BLaER1 (cell line): ENCODE results near the gene KREMEN1.

ENCODE experiments used
- H3K27ac ChIP-seq: shearing (Covaris generic); formaldehyde crosslinking; 2 replicates; pipeline ENCODE4 v1.8.1; 2022
- H3K27me3 ChIP-seq: shearing (Covaris generic); formaldehyde crosslinking; 2 replicates; pipeline ENCODE4 v1.8.1; 2022
- H3K36me3 ChIP-seq: shearing (Covaris generic); formaldehyde crosslinking; 2 replicates; pipeline ENCODE4 v1.8.1; 2022
- H3K4me1 ChIP-seq: shearing (Covaris generic); formaldehyde crosslinking; 2 replicates; pipeline ENCODE4 v1.8.1; 2022
- H3K4me2 ChIP-seq: shearing (Covaris generic); formaldehyde crosslinking; 2 replicates; pipeline ENCODE4 v1.8.1; 2022
- H3K4me3 ChIP-seq: shearing (Covaris generic); formaldehyde crosslinking; 2 replicates; pipeline ENCODE4 v1.8.1; 2022
- H3K9ac ChIP-seq: shearing (Covaris generic); formaldehyde crosslinking; 2 replicates; pipeline ENCODE4 v1.8.1; 2022
- H3K9me3 ChIP-seq: shearing (Covaris generic); formaldehyde crosslinking; 2 replicates; pipeline ENCODE4 v1.8.1; 2022
- H4K20me1 ChIP-seq: shearing (Covaris generic); formaldehyde crosslinking; 2 replicates; pipeline ENCODE4 v1.8.1; 2022
- Cebpa-rat ChIP-seq: shearing (Covaris generic); IDR thresholded peaks from 2 replicates; pipeline ENCODE4 v1.8.1; 2022

Gene KREMEN1

GRCh38 chr22:29087012-29087411 lies 14.2 kb downstream of the KREMEN1 start:
- H3K27me3 ChIP-seq: no peaks in the 10 kb centered on the region
- no peak overlapping the region for H3K27ac ChIP-seq
- H3K9me3 ChIP-seq: no peaks in the 10 kb centered on the region
- no peak overlapping the region for H3K9ac ChIP-seq
- no peak overlapping the region for H3K4me2 ChIP-seq
- H3K36me3 ChIP-seq: no peaks in the 10 kb centered on the region
- H4K20me1 ChIP-seq: no peaks in the 10 kb centered on the region
- no peak for TF ChIP-seq Cebpa-rat
- no peak overlapping the region for H3K4me3 ChIP-seq
- no peaks in the 10 kb centered on the region for H3K4me1 ChIP-seq

GRCh38 chr22:29088809-29089208 lies 16.0 kb downstream of the KREMEN1 start:
- H3K36me3 ChIP-seq: no peaks in the 10 kb centered on the region
- no peak overlapping the region for H3K27ac ChIP-seq
- H3K4me3 ChIP-seq: no peak overlapping the region
- H3K9ac ChIP-seq: no peak overlapping the region
- no peak overlapping the region for H3K4me2 ChIP-seq
- no peaks in the 10 kb centered on the region for H3K4me1 ChIP-seq
- H3K27me3 ChIP-seq: no peaks in the 10 kb centered on the region
- no peaks in the 10 kb centered on the region for H4K20me1 ChIP-seq
- no peak for TF ChIP-seq Cebpa-rat
- no peaks in the 10 kb centered on the region for H3K9me3 ChIP-seq

DNA sequence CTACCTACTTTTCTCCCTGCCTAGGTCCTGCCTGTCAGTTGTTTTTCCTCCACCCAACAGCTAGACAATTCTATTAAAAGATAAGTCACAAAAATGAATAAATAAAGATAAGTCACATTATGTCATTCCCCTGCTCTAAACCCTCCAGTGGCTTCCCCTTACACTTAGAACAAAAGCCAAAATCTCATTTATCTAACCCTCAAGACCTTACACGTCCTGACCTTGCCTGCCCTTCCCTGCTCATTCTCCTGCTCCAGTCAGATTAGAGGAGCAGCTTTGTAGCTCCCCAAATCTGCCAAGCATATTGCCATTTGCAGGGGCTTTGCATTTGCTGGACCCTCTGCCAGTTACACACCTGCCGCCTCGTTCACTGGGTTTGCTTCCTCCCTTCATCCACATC lies 16.7 kb downstream of the KREMEN1 start:
- H3K4me1 ChIP-seq: no peaks in the 10 kb centered on the region
- no peaks in the 10 kb centered on the region for H3K9me3 ChIP-seq
- no peak for TF ChIP-seq Cebpa-rat
- no peaks in the 10 kb centered on the region for H4K20me1 ChIP-seq
- H3K27ac ChIP-seq: no peak overlapping the region
- no peak overlapping the region for H3K4me3 ChIP-seq
- no peaks in the 10 kb centered on the region for H3K27me3 ChIP-seq
- H3K36me3 ChIP-seq: no peaks in the 10 kb centered on the region
- H3K9ac ChIP-seq: no peak overlapping the region
- no peak overlapping the region for H3K4me2 ChIP-seq

DNA sequence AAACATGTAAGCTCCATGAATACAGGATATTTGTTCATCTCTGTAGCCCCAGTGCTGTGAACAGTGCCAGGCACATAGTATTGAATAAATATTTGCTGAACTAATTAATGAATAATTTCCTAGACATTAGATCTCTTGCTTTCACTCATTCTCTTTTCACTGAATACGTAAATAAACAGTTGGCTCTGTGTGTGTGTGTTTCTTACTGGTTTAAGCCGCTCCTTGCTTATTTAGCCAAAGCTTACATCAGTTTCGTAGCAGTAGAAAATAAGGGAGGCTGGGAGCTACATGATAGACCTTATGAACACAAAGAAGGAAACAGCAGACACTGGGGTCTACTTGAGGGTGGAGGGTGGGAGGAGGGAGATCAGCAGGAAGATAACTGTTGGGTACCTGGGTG lies 17.2 kb downstream of the KREMEN1 start:
- Histone ChIP-seq H3K27me3 (no peaks in the 10 kb centered on the region), H3K9ac (no peak overlapping the region), H3K4me3 (no peak overlapping the region), H3K9me3 (no peaks in the 10 kb centered on the region), H3K36me3 (no peaks in the 10 kb centered on the region), H3K4me2 (no peak overlapping the region), H3K4me1 (no peaks in the 10 kb centered on the region), H4K20me1 (no peaks in the 10 kb centered on the region), H3K27ac (no peak overlapping the region)
- no peak for TF ChIP-seq Cebpa-rat

DNA sequence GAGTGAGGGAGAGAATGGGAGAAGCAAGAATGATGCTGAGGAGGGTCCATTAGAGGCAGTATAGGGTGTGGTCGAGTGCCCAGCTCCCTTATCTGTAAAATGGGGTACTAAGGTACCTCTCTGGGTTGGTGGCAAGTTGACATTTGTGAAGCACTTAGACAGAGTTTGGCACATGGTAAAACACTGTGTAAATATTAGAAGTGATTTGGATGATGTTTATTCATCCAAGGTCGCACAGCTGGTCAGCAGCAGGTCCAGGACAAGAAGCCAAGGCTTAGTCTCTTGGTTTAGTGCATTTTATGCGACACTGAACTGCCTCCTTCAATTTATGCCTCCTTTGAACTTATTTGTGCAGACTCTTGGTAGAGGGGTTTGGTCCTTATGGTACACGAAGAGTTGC lies 19.4 kb downstream of the KREMEN1 start:
- TF ChIP-seq Cebpa-rat: no peak
- Histone ChIP-seq H3K27me3 (no peaks in the 10 kb centered on the region), H3K9me3 (no peaks in the 10 kb centered on the region), H3K27ac (no peak overlapping the region), H3K4me1 (no peaks in the 10 kb centered on the region), H4K20me1 (no peaks in the 10 kb centered on the region), H3K4me2 (no peak overlapping the region), H3K36me3 (no peaks in the 10 kb centered on the region), H3K4me3 (no peak overlapping the region), H3K9ac (no peak overlapping the region)

DNA sequence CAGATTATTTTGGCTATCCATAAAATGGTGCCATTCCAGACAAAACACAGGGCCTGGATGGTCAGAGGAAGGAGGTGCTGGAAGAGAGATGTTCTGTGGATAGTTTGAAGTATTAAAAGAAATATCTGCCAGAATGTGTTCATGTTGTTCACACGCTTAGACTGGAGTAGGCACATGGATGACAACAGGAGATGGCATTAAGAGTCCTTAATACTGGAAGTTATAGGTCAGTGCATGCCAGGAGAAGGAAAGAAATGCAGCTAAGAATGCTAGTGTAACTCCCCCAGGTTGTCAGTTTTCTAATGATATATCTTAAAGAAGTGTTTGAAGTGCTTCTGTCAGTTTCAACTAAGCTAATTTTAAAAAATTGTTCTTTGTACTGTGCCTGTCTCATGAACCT lies 20.2 kb downstream of the KREMEN1 start:
- Histone ChIP-seq H3K36me3 (no peaks in the 10 kb centered on the region), H3K4me2 (no peak overlapping the region), H3K27ac (no peak overlapping the region), H3K9ac (no peak overlapping the region), H3K4me3 (no peak overlapping the region), H3K27me3 (no peaks in the 10 kb centered on the region), H3K9me3 (no peaks in the 10 kb centered on the region), H4K20me1 (no peaks in the 10 kb centered on the region), H3K4me1 (no peaks in the 10 kb centered on the region)
- no peak for TF ChIP-seq Cebpa-rat

GRCh38 chr22:29093501-29094300 lies 20.9 kb downstream of the KREMEN1 start:
- Histone ChIP-seq H3K4me3 (no peak overlapping the region), H3K4me1 (no peaks in the 10 kb centered on the region), H3K27me3 (no peaks in the 10 kb centered on the region), H3K4me2 (no peak overlapping the region), H3K9ac (no peak overlapping the region), H4K20me1 (no peaks in the 10 kb centered on the region), H3K27ac (no peak overlapping the region), H3K36me3 (no peaks in the 10 kb centered on the region), H3K9me3 (no peaks in the 10 kb centered on the region)
- TF ChIP-seq Cebpa-rat: no peak

DNA sequence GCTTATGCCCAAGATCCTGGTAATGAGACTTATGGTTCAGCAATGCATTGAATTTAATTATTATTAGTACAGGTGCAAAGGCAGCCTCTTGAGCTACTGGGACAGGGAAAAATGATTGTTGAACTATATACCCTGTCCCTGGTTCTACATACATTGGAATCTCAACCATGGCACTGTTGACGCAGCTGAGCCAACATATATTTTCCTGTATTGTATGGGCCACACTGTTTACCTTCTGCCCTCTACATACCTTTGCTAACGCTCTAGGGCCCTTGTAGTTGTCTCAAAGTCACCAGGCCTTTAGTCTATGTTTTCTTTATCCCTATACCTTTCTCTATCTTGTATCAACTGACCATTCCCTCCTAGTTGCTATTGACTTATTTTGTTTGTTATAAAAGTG lies 22.6 kb downstream of the KREMEN1 start:
- no peaks in the 10 kb centered on the region for H3K4me1 ChIP-seq
- H3K27me3 ChIP-seq: no peaks in the 10 kb centered on the region
- no peaks in the 10 kb centered on the region for H3K36me3 ChIP-seq
- no peak for TF ChIP-seq Cebpa-rat
- no peaks in the 10 kb centered on the region for H4K20me1 ChIP-seq
- no peak overlapping the region for H3K27ac ChIP-seq
- H3K4me3 ChIP-seq: no peak overlapping the region
- H3K9me3 ChIP-seq: no peaks in the 10 kb centered on the region
- no peak overlapping the region for H3K9ac ChIP-seq
- H3K4me2 ChIP-seq: no peak overlapping the region

DNA sequence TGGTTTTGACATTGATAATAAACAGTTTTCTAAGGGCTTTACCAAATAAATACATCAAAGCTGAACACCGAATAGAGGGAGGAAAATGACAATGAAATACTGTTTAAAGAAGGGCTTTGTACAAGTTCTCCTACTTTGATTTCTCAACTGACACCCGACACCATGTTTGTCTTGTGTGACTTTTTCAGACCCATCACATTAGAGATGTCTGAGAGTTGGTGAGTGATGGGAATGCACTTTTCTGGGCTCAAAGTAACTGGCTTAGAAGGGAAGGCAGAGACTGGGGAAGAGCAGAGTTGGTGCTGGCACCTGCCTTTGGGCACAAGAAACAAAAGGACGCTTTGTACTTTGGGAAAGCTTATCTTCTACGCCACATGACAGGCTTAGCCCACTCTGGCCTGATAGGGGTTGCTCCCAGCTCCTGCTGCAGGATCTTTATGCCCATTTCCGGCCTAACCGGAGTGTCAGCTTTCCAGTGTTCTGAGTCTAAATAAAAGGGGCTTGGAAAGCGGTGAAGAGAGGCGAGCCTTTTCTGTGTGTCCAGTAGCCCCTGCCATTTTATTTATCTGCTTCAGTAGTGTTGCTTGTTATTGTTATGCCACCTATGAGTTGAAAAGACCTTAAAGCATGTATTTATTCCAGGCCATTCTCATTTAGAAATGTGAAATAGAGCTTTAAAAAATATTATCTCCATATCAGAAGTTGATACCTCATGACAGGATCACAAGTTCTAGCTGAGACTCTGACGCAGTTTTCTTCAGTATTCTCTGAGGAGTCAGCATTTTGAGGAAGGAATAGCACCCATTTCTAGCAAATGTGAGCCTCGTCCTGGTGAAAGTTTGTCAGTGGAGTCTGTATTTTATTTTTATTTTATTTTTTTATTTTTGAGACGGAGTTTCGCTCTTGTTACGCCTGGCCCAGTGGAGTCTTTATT lies 24.2 kb downstream of the KREMEN1 start:
- Histone ChIP-seq H3K27ac (no peak overlapping the region), H3K36me3 (no peaks in the 10 kb centered on the region), H3K4me2 (no peak overlapping the region), H3K27me3 (no peaks in the 10 kb centered on the region), H3K9ac (no peak overlapping the region), H3K4me1 (no peaks in the 10 kb centered on the region), H4K20me1 (no peaks in the 10 kb centered on the region), H3K4me3 (no peak overlapping the region), H3K9me3 (no peaks in the 10 kb centered on the region)
- no peak for TF ChIP-seq Cebpa-rat

GRCh38 chr22:29098296-29098695 lies 25.5 kb downstream of the KREMEN1 start:
- no peak overlapping the region for H3K4me2 ChIP-seq
- no peaks in the 10 kb centered on the region for H3K4me1 ChIP-seq
- H3K4me3 ChIP-seq: no peak overlapping the region
- H3K36me3 ChIP-seq: no peaks in the 10 kb centered on the region
- H3K9ac ChIP-seq: no peak overlapping the region
- no peaks in the 10 kb centered on the region for H3K27me3 ChIP-seq
- TF ChIP-seq Cebpa-rat: no peak
- no peaks in the 10 kb centered on the region for H3K9me3 ChIP-seq
- no peaks in the 10 kb centered on the region for H4K20me1 ChIP-seq
- H3K27ac ChIP-seq: no peak overlapping the region
